SK-N-SH (cell line): ENCODE results near the gene GGA3. TPM values are rescaled to one million over a fixed set of nuclear protein-coding genes. Genes with fewer than 3 reads are reported as not detected.

Experiments
- CTCF ChIA-PET: fragments of 300-600, 350-600 bp; formaldehyde crosslinking; extraction: SDS; loops from one replicate; lab custom pipeline; 2021; lab: Yijun Ruan, JAX
- POLR2A ChIA-PET: fragments of 350-600 bp; sonication (Branson Sonifier 250); formaldehyde crosslinking; extraction: SDS; loops from one replicate; lab custom pipeline; 2020; ENCODE audit warnings: antibody characterized with exemption, inconsistent platforms; lab: Yijun Ruan, JAX
- DNase-seq: peaks from one replicate; pipeline ENCODE4 v3.0.0; 2012
- H2AFZ ChIP-seq: fragments of 200-600 bp; sonication (generic); 2 replicates; pipeline ENCODE4 v1.8.1; 2016; ENCODE audit warnings: antibody characterized with exemption, mild to moderate bottlenecking, low read depth
- H3F3A ChIP-seq: fragments of 200-600 bp; sonication (generic); replicated peaks from 2 replicates; pipeline ENCODE3; 2016; ENCODE audit warnings: antibody characterized with exemption, mild to moderate bottlenecking; ENCODE audit not compliant: insufficient read depth
- H3K27ac ChIP-seq, 2 experiments: fragments of 200-500 bp in 1 of 2; fragments of 200-600 bp in 1 of 2; sonication (Bioruptor generic) in 1 of 2; sonication (generic), shearing (Covaris generic) in 1 of 2; 2 replicates each; pipeline versions ENCODE4 v1.5.1 to v1.6.1; 2014 to 2016; ENCODE audit warnings: low read depth in 2 of 2, inconsistent platforms in 1 of 2, low read length in 1 of 2, mild to moderate bottlenecking in 1 of 2, mixed read lengths in 1 of 2
- H3K27me3 ChIP-seq: fragments of 200-600 bp; sonication (generic), shearing (Covaris generic); 2 replicates; pipeline ENCODE4 v1.6.1; 2016; ENCODE audit warnings: mixed run types; ENCODE audit not compliant: insufficient read depth
- H3K36me3 ChIP-seq, 2 experiments: fragments of 200-500 bp in 1 of 2; fragments of 200-600 bp in 1 of 2; sonication (Bioruptor generic) in 1 of 2; sonication (generic) in 1 of 2; replicated peaks in 1 of 2; 2 replicates each; pipeline versions ENCODE3 to v1.5.1; 2014 to 2016; ENCODE audit warnings: low read length in 1 of 2, mild to moderate bottlenecking in 1 of 2; ENCODE audit not compliant: insufficient read depth in 2 of 2, control insufficient read depth in 1 of 2
- H3K4me1 ChIP-seq, 2 experiments: fragments of 200-500 bp in 1 of 2; fragments of 200-600 bp in 1 of 2; sonication (Bioruptor generic) in 1 of 2; sonication (generic), shearing (Covaris generic) in 1 of 2; 2 replicates each; pipeline versions ENCODE4 v1.5.1 to v1.6.1; 2014 to 2016; ENCODE audit warnings: low read depth in 1 of 2, low read length in 1 of 2, mixed run types in 1 of 2; ENCODE audit not compliant: insufficient read depth in 2 of 2, control insufficient read depth in 1 of 2
- H3K4me2 ChIP-seq: fragments of 200-600 bp; sonication (generic), shearing (Covaris generic); 2 replicates; pipeline ENCODE4 v1.6.1; 2017; ENCODE audit warnings: mixed run types
- H3K4me3 ChIP-seq, 2 experiments: fragments of 200-500 bp in 1 of 2; fragments of 200-600 bp in 1 of 2; sonication (Bioruptor generic) in 1 of 2; sonication (generic), shearing (Covaris generic) in 1 of 2; 2 replicates each; pipeline versions ENCODE4 v1.5.1 to v1.8.1; 2014 to 2016; ENCODE audit warnings: low read depth in 2 of 2, inconsistent platforms in 1 of 2, low read length in 1 of 2, mild to moderate bottlenecking in 1 of 2, mixed read lengths in 1 of 2, moderate library complexity in 1 of 2
- H3K79me2 ChIP-seq: fragments of 200-600 bp; sonication (generic); 2 replicates; pipeline ENCODE4 v1.8.1; 2017; ENCODE audit warnings: mild to moderate bottlenecking; ENCODE audit not compliant: insufficient read depth
- H3K9ac ChIP-seq: fragments of 200-600 bp; sonication (generic); 2 replicates; pipeline ENCODE4 v1.6.1; 2017; ENCODE audit warnings: mixed run types
- H3K9me2 ChIP-seq: fragments of 200-600 bp; sonication (generic); 2 replicates; pipeline ENCODE4 v1.6.1; 2017; ENCODE audit warnings: mixed run types
- H3K9me3 ChIP-seq: fragments of 200-600 bp; sonication (generic); 2 replicates; pipeline ENCODE4 v1.6.1; 2017; ENCODE audit warnings: mixed run types, mild to moderate bottlenecking, moderate library complexity
- H4K20me1 ChIP-seq: fragments of 200-600 bp; sonication (generic); 2 replicates; pipeline ENCODE4 v1.6.1; 2017; ENCODE audit warnings: mild to moderate bottlenecking, mixed run types; ENCODE audit not compliant: insufficient read depth
- ELF1 ChIP-seq: IDR thresholded peaks from 2 replicates; pipeline ENCODE4 v1.4.0; 2012
- EZH2phosphoT487 ChIP-seq: fragments of 200-600 bp; sonication (generic); IDR thresholded peaks from 2 replicates; pipeline ENCODE4 v1.6.1; 2017; ENCODE audit warnings: low read depth, mixed run types, mild to moderate bottlenecking, antibody characterized with exemption, moderate library complexity, borderline replicate concordance
- FOSL2 ChIP-seq: IDR thresholded peaks from 2 replicates; pipeline ENCODE4 v1.4.0; 2012; ENCODE audit warnings: low read depth, mild to moderate bottlenecking, moderate library complexity, borderline replicate concordance
- FOXJ3 ChIP-seq: sonication (generic); formaldehyde crosslinking; IDR thresholded peaks from 2 replicates; pipeline ENCODE4 v1.5.1; 2020; ENCODE audit warnings: mild to moderate bottlenecking, missing genetic modification reagents
- MEF2A ChIP-seq: IDR thresholded peaks from 2 replicates; pipeline ENCODE4 v1.4.0; 2012; ENCODE audit warnings: low read depth, borderline replicate concordance
- NFIC ChIP-seq: IDR thresholded peaks from 2 replicates; pipeline ENCODE4 v1.4.0; 2012; ENCODE audit warnings: borderline replicate concordance
- POLR2AphosphoS5 ChIP-seq: IDR thresholded peaks from 2 replicates; pipeline ENCODE4 v1.6.1; 2012; ENCODE audit warnings: low read depth, low read length
- RAD21 ChIP-seq: IDR thresholded peaks from 2 replicates; pipeline ENCODE4 v1.6.1; 2012; ENCODE audit warnings: mild to moderate bottlenecking, low read length
- RCOR1 ChIP-seq: fragments of 150-350 bp; IDR thresholded peaks from 2 replicates; pipeline ENCODE4 v1.6.1; 2017; ENCODE audit warnings: antibody characterized with exemption, low read length
- TCF12 ChIP-seq: IDR thresholded peaks from 2 replicates; pipeline ENCODE4 v1.4.0; 2012
- YY1 ChIP-seq: IDR thresholded peaks from 2 replicates; pipeline ENCODE4 v1.4.0; 2012; ENCODE audit warnings: low read depth, mild to moderate bottlenecking
- WGBS: methylation state at CpG from one replicate; pipeline ENCODE4 v1.1.6; 2017; ENCODE audit warnings: low lambda C conversion rate; 5-methylcytosine and 5-hydroxymethylcytosine counted together
- polyA plus RNA-seq, 3 experiments: library from polyadenylated mRNA; depleted of rRNA; stranded (reverse); fragments of >200 nt; gene quantifications; 2 replicates each; pipeline ENCODE4 v1.2.3, GENCODE V29; 2012
- TF ChIP-seq, protein P1 (sequence below): IDR thresholded peaks from 2 replicates; pipeline ENCODE4 v1.4.0; 2012; ENCODE audit warnings: low read depth
- TF ChIP-seq, protein P2 (sequence below): fragments of 150-350 bp; IDR thresholded peaks from 2 replicates; pipeline ENCODE4 v1.6.1; 2016; ENCODE audit warnings: mild to moderate bottlenecking, low read depth, low read length
- TF ChIP-seq, protein P3 (sequence below): IDR thresholded peaks from 2 replicates; pipeline ENCODE4; 2012
- TF ChIP-seq, protein P4 (sequence below): fragments of 200-600 bp; sonication (generic); IDR thresholded peaks from 2 replicates; pipeline ENCODE4 v1.6.1; 2017; ENCODE audit warnings: antibody characterized with exemption, mild to moderate bottlenecking, moderate library complexity
- TF ChIP-seq, protein P5 (sequence below): IDR thresholded peaks from 2 replicates; pipeline ENCODE4 v1.4.0; 2012; ENCODE audit warnings: low read depth, borderline replicate concordance
- TF ChIP-seq, protein P6 (sequence below): IDR thresholded peaks from 2 replicates; pipeline ENCODE4 v1.4.0; 2012; ENCODE audit warnings: low read depth, borderline replicate concordance
- TF ChIP-seq, protein P7 (sequence below): IDR thresholded peaks from 2 replicates; pipeline ENCODE4 v1.6.1; 2012; ENCODE audit warnings: mild to moderate bottlenecking, low read depth, low read length, moderate library complexity

GGA3 gene
- polyA plus RNA-seq, 1 of the 3 experiments (the other 2 are of a cell fraction): 42.5 TPM

DNA sequence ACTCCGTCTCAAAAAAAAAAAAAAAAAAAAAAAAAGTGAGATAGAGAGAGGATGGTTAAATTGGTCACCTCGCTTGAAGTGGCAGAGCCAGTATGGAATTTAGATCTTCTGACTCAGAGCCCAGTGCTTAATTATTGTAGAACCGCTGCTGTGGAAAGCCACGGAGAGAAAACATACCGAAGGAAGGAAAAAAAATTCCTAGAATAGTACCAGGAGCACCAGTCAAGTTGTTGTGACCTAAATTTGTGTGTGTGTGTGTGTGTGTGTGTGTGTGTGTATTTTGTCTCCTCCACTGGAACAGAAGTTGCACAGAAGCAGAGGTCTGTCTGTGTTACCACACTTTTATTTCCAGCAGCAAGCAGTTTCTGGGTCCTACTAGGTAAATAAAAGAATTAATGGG lies 66.5 kb downstream of the GGA3 start:
- WGBS: 73% methylated on average over 4 of the region's 5 CpGs
- no peak overlapping the region for H2AFZ ChIP-seq
- no peak overlapping the region for H3K4me2 ChIP-seq
- no peak overlapping the region for H3K4me3 ChIP-seq
- CTCF ChIA-PET: no interaction called here
- H3K27me3 ChIP-seq: no peaks in the 10 kb centered on the region
- no peaks in the 10 kb centered on the region for H3K36me3 ChIP-seq
- no peak overlapping the region for H3K27ac ChIP-seq
- H3K9me2 ChIP-seq: no peaks in the 10 kb centered on the region
- POLR2A ChIA-PET: no interaction called here
- TF ChIP-seq, protein P1, sequence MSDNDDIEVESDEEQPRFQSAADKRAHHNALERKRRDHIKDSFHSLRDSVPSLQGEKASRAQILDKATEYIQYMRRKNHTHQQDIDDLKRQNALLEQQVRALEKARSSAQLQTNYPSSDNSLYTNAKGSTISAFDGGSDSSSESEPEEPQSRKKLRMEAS: no peak
- TF ChIP-seq, protein P2, sequence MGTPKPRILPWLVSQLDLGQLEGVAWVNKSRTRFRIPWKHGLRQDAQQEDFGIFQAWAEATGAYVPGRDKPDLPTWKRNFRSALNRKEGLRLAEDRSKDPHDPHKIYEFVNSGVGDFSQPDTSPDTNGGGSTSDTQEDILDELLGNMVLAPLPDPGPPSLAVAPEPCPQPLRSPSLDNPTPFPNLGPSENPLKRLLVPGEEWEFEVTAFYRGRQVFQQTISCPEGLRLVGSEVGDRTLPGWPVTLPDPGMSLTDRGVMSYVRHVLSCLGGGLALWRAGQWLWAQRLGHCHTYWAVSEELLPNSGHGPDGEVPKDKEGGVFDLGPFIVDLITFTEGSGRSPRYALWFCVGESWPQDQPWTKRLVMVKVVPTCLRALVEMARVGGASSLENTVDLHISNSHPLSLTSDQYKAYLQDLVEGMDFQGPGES: no peak
- no peak for TF ChIP-seq POLR2AphosphoS5
- TF ChIP-seq, protein P3, sequence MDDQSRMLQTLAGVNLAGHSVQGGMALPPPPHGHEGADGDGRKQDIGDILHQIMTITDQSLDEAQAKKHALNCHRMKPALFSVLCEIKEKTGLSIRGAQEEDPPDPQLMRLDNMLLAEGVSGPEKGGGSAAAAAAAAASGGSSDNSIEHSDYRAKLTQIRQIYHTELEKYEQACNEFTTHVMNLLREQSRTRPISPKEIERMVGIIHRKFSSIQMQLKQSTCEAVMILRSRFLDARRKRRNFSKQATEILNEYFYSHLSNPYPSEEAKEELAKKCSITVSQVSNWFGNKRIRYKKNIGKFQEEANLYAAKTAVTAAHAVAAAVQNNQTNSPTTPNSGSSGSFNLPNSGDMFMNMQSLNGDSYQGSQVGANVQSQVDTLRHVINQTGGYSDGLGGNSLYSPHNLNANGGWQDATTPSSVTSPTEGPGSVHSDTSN: no peak
- no peak for TF ChIP-seq RAD21
- no peak for TF ChIP-seq NFIC
- no peak for TF ChIP-seq EZH2phosphoT487
- no peak for TF ChIP-seq TCF12
- TF ChIP-seq YY1: no peak
- no peak for TF ChIP-seq FOSL2
- no peak for TF ChIP-seq FOXJ3 (CRISPR knock-in tag)
- TF ChIP-seq, protein P4, sequence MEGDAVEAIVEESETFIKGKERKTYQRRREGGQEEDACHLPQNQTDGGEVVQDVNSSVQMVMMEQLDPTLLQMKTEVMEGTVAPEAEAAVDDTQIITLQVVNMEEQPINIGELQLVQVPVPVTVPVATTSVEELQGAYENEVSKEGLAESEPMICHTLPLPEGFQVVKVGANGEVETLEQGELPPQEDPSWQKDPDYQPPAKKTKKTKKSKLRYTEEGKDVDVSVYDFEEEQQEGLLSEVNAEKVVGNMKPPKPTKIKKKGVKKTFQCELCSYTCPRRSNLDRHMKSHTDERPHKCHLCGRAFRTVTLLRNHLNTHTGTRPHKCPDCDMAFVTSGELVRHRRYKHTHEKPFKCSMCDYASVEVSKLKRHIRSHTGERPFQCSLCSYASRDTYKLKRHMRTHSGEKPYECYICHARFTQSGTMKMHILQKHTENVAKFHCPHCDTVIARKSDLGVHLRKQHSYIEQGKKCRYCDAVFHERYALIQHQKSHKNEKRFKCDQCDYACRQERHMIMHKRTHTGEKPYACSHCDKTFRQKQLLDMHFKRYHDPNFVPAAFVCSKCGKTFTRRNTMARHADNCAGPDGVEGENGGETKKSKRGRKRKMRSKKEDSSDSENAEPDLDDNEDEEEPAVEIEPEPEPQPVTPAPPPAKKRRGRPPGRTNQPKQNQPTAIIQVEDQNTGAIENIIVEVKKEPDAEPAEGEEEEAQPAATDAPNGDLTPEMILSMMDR: no peak
- TF ChIP-seq, protein P5, sequence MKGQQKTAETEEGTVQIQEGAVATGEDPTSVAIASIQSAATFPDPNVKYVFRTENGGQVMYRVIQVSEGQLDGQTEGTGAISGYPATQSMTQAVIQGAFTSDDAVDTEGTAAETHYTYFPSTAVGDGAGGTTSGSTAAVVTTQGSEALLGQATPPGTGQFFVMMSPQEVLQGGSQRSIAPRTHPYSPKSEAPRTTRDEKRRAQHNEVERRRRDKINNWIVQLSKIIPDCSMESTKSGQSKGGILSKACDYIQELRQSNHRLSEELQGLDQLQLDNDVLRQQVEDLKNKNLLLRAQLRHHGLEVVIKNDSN: no peak
- TF ChIP-seq, protein P6, sequence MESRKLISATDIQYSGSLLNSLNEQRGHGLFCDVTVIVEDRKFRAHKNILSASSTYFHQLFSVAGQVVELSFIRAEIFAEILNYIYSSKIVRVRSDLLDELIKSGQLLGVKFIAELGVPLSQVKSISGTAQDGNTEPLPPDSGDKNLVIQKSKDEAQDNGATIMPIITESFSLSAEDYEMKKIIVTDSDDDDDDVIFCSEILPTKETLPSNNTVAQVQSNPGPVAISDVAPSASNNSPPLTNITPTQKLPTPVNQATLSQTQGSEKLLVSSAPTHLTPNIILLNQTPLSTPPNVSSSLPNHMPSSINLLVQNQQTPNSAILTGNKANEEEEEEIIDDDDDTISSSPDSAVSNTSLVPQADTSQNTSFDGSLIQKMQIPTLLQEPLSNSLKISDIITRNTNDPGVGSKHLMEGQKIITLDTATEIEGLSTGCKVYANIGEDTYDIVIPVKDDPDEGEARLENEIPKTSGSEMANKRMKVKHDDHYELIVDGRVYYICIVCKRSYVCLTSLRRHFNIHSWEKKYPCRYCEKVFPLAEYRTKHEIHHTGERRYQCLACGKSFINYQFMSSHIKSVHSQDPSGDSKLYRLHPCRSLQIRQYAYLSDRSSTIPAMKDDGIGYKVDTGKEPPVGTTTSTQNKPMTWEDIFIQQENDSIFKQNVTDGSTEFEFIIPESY: no peak
- TF ChIP-seq, protein P7, sequence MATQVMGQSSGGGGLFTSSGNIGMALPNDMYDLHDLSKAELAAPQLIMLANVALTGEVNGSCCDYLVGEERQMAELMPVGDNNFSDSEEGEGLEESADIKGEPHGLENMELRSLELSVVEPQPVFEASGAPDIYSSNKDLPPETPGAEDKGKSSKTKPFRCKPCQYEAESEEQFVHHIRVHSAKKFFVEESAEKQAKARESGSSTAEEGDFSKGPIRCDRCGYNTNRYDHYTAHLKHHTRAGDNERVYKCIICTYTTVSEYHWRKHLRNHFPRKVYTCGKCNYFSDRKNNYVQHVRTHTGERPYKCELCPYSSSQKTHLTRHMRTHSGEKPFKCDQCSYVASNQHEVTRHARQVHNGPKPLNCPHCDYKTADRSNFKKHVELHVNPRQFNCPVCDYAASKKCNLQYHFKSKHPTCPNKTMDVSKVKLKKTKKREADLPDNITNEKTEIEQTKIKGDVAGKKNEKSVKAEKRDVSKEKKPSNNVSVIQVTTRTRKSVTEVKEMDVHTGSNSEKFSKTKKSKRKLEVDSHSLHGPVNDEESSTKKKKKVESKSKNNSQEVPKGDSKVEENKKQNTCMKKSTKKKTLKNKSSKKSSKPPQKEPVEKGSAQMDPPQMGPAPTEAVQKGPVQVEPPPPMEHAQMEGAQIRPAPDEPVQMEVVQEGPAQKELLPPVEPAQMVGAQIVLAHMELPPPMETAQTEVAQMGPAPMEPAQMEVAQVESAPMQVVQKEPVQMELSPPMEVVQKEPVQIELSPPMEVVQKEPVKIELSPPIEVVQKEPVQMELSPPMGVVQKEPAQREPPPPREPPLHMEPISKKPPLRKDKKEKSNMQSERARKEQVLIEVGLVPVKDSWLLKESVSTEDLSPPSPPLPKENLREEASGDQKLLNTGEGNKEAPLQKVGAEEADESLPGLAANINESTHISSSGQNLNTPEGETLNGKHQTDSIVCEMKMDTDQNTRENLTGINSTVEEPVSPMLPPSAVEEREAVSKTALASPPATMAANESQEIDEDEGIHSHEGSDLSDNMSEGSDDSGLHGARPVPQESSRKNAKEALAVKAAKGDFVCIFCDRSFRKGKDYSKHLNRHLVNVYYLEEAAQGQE: no peak
- no peak for TF ChIP-seq ELF1
- no peak for TF ChIP-seq RCOR1
- TF ChIP-seq MEF2A: no peak
- H3K4me1 ChIP-seq: no peaks in the 10 kb centered on the region
- H3K9me3 ChIP-seq: no peaks in the 10 kb centered on the region
- DNase-seq: no peak
- H3F3A ChIP-seq: no peaks in the 10 kb centered on the region
- no peaks in the 10 kb centered on the region for H4K20me1 ChIP-seq
- no peaks in the 10 kb centered on the region for H3K79me2 ChIP-seq
- no peak overlapping the region for H3K9ac ChIP-seq
